Ascending aorta (tissue), 2 donors: ENCODE data around the gene GPD1L. TPM values are rescaled to one million over a fixed set of nuclear protein-coding genes. Genes with fewer than 3 reads are reported as not detected.

Source experiments
- DNase-seq, 2 donors: peaks; one replicate each; pipeline ENCODE4 v3.0.0-alpha.2; 2019; ENCODE audit warnings: low spot score in 2 of 2
- H3K27ac ChIP-seq, 2 donors: fragments of 200-600 bp; sonication (generic); one replicate each; pipeline ENCODE4 v1.5.1; 2016 to 2017; ENCODE audit warnings: mild to moderate bottlenecking in 1 of 2
- H3K27me3 ChIP-seq: fragments of 200-600 bp; sonication (generic); one replicate; pipeline ENCODE4 v1.5.1; 2017
- H3K36me3 ChIP-seq, 2 donors: fragments of 200-600 bp; sonication (generic); one replicate each; pipeline ENCODE4 v1.5.1; 2016
- H3K4me1 ChIP-seq, 2 donors: fragments of 200-600 bp; sonication (generic); one replicate each; pipeline ENCODE4 v1.5.1; 2016 to 2017; ENCODE audit warnings: mild to moderate bottlenecking in 1 of 2
- H3K4me3 ChIP-seq, 2 donors: fragments of 200-600 bp; sonication (generic); one replicate each; pipeline ENCODE4 v1.5.1; 2016 to 2017; ENCODE audit warnings: mild to moderate bottlenecking in 1 of 2
- H3K9me3 ChIP-seq, 2 donors: fragments of 200-600 bp; sonication (generic); one replicate each; pipeline ENCODE4 v1.5.1; 2016
- intact Hi-C: fragments of 100-400 bp; cut with DNase I; formaldehyde crosslinking; loops from one replicate; pipeline ENCODE4 v1.15.1; 2023
- total RNA-seq: library from RNA; depleted of rRNA; stranded (reverse); fragments of >200 nt; gene quantifications from one replicate; pipeline ENCODE4 v1.1.0, GENCODE V29; 2016
- TF ChIP-seq, protein P1 (sequence below), 3 experiments: fragments of 200-600 bp in 2 of 3; fragments of 450-650 bp in 1 of 3; sonication (generic) in 2 of 3; IDR thresholded peaks; one replicate each; pipeline ENCODE4 v1.5.1; 2016 to 2019; ENCODE audit warnings: antibody characterized with exemption in 3 of 3, mild to moderate bottlenecking in 1 of 3, moderate library complexity in 1 of 3

GPD1L gene
- total RNA-seq, 1 donor from 2014 or later = 14.4 TPM

DNA sequence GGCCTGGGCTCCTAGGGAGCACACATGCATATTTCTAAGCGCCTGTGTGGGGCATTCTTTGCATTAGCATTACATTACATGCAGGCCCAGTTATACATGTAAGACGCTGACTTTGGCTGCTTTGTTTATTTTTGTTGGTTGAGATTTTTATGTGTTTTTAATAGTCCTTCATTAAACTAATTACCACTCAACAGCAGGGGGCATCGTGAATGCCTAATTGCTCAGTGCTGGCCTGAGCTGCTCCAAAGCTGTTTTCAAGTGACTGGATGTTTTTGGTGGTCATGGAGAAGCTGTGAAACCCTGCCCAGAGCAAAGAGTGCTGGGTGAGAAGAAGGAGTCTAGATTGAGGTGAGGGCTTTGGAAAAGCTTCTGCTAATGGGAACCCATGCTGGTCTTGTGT lies 41.5 kb downstream of the GPD1L start:
- Histone ChIP-seq H3K9me3 (no peaks in the 10 kb centered on the region), H3K36me3 (peaks cover 12 to 67% of the 10 kb centered on the region in 2 donors), H3K27ac (no peak overlapping the region), H3K4me3 (no peak overlapping the region), H3K27me3 (no peaks in the 10 kb centered on the region), H3K4me1 (no peaks in the 10 kb centered on the region)
- TF ChIP-seq, protein P1, sequence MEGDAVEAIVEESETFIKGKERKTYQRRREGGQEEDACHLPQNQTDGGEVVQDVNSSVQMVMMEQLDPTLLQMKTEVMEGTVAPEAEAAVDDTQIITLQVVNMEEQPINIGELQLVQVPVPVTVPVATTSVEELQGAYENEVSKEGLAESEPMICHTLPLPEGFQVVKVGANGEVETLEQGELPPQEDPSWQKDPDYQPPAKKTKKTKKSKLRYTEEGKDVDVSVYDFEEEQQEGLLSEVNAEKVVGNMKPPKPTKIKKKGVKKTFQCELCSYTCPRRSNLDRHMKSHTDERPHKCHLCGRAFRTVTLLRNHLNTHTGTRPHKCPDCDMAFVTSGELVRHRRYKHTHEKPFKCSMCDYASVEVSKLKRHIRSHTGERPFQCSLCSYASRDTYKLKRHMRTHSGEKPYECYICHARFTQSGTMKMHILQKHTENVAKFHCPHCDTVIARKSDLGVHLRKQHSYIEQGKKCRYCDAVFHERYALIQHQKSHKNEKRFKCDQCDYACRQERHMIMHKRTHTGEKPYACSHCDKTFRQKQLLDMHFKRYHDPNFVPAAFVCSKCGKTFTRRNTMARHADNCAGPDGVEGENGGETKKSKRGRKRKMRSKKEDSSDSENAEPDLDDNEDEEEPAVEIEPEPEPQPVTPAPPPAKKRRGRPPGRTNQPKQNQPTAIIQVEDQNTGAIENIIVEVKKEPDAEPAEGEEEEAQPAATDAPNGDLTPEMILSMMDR (IDR thresholded peaks at IDR 0.05) = no peak
- intact Hi-C loops = loop anchor here (10.0 kb wide), 1 partner anchor 533 kb away; no protein-coding TSS in a partner anchor
- DNase-seq = no peak

DNA sequence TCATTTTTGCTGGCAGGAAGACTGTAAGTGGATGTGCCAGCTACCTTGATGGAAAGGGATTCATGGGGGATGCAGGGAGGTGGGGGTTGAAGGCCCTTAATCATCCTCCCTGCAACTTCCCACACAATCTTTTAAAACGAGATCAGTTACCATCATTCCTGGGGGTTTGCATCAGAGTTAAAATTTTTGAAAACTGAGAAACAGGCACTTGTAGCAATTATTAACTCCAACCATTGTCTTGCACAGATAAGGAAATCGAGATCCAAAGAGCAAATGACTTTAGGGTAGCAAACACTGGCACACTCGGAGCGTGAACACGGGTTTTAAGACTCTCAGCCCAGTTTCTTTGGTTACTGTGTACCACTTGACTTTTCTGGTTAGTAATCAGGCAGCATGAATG lies 41.9 kb downstream of the GPD1L start:
- no peak for DNase-seq
- no peaks in the 10 kb centered on the region for H3K4me1 ChIP-seq
- peaks cover 12 to 71% of the 10 kb centered on the region in 2 donors for H3K36me3 ChIP-seq
- intact Hi-C loops = loop anchor here (10.0 kb wide), 1 partner anchor 534 kb away; no protein-coding TSS in a partner anchor
- no peaks in the 10 kb centered on the region for H3K9me3 ChIP-seq
- H3K27ac ChIP-seq = no peak overlapping the region
- no peaks in the 10 kb centered on the region for H3K27me3 ChIP-seq
- TF ChIP-seq, protein P1 (IDR thresholded peaks at IDR 0.05) = no peak
- no peak overlapping the region for H3K4me3 ChIP-seq

DNA sequence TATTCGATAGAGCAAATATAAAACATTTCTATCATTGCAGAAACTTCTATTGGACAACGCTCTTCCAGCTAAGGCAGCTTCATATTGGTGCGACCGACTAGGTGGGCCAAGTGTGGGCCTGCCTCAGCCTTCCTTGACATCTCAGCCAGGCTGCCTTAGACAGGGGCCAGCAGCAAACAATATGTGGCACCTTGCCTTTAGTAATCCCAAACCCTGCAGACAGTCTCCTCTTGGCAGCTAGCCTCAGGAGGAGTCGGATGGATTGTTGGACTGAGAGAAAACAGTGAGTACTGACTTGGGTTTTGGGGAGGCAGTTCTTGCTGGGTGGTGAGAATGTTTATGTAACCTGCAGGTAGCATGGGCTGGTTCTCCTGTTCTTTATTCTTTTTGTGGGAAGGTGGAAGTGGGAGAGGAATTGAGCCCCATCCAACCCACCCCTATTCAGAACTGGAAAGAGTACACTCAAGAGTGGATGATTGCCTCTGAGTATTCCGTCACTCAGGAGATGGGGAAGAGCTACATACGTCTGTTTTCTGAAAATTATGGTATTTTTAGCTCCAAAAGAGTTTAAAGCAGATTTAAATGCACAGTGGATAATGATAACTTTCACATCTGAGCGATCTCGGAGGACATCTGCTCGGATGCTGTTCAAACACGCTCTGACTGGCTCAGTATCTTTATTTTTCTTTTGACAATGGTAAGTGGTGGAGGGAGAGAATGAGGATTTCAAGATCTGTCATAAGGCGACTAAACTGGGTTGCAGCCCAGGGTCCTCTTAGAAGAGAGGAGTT lies 47.2 kb downstream of the GPD1L start:
- peaks cover 11 to 86% of the 10 kb centered on the region in 2 donors for H3K36me3 ChIP-seq
- H3K27ac ChIP-seq = no peak overlapping the region
- no peak overlapping the region for H3K4me3 ChIP-seq
- H3K9me3 ChIP-seq = no peaks in the 10 kb centered on the region
- no peaks in the 10 kb centered on the region for H3K27me3 ChIP-seq
- intact Hi-C loops = no loop called here
- H3K4me1 ChIP-seq = no peaks in the 10 kb centered on the region
- TF ChIP-seq, protein P1 (IDR thresholded peaks at IDR 0.05) = no peak
- DNase-seq = no peak

DNA sequence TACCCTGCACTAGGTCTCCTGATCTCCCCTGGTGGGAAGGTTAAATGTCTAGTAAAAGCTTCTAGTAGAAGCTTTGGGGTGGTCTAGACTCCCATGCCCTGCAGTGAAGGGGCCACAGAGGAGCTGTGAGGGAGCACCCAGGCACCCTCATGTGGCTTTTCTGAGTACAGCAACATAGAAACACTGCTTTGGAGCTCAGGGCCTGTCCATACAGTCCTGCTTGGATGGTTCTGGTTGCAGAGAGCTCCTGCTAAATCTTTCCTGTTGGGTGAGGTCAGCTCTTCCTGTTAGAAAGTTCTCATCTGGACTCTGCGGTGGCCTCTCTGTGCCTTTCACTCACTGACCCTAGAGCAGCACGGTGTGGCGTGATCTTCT lies 47.8 kb downstream of the GPD1L start:
- DNase-seq = no peak
- Histone ChIP-seq H3K9me3 (no peaks in the 10 kb centered on the region), H3K4me3 (no peak overlapping the region), H3K36me3 (peaks cover 17 to 86% of the 10 kb centered on the region in 2 donors), H3K4me1 (no peaks in the 10 kb centered on the region), H3K27me3 (no peaks in the 10 kb centered on the region), H3K27ac (no peak overlapping the region)
- intact Hi-C loops = no loop called here
- TF ChIP-seq, protein P1 (IDR thresholded peaks at IDR 0.05) = no peak

DNA sequence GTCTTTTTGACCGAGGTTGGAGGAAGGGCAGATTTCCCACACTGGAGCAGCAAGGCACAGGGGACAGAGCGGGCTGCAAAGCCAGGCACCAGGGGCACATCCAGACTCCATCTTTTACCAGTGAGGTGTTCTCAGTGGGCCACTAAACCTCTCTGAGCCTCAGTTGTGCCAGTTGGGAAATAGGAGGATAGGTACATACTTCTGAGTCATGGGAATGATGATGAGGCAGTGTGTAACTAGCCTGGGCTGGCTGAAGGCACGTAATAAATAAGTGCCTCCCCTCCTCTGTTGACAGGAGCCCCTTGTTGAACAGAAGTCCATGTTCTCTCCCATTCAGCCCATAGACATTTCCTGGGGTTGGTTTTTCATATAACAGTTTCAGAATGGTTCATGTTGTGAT lies 48.7 kb downstream of the GPD1L start:
- intact Hi-C loops = no loop called here

More for the DNA sequence above, 48.7 kb downstream of the GPD1L start:
- Histone ChIP-seq H3K9me3 (no peaks in the 10 kb centered on the region), H3K36me3 (peaks cover 26 to 84% of the 10 kb centered on the region in 2 donors), H3K27ac (no peak overlapping the region), H3K27me3 (no peaks in the 10 kb centered on the region), H3K4me1 (no peaks in the 10 kb centered on the region), H3K4me3 (no peak overlapping the region)
- TF ChIP-seq, protein P1 (IDR thresholded peaks at IDR 0.05) = no peak
- no peak for DNase-seq
